WERI-Rb-1 (cell line): Measurements from ENCODE around the gene UNC13B.

ENCODE experiments used
- DNase-seq: peaks from one replicate; pipeline ENCODE4 v3.0.0-alpha.2; 2020
- H3K27ac ChIP-seq: fragments of 250-450 bp; sonication (Bioruptor Pico); 2 replicates; pipeline ENCODE4 v1.5.1; 2020; ENCODE audit warnings: mild to moderate bottlenecking, moderate library complexity
- H3K27me3 ChIP-seq: fragments of 250-450 bp; sonication (Bioruptor Pico); 2 replicates; pipeline ENCODE4 v1.5.1; 2021; ENCODE audit warnings: mild to moderate bottlenecking, low read depth, moderate library complexity; ENCODE audit not compliant: insufficient read depth, severe bottlenecking
- H3K36me3 ChIP-seq: fragments of 250-450 bp; sonication (Bioruptor Pico); 2 replicates; pipeline ENCODE4 v1.5.1; 2020; ENCODE audit warnings: mild to moderate bottlenecking, moderate library complexity
- H3K4me3 ChIP-seq: 2 replicates; pipeline ENCODE4 v1.5.1; 2011; ENCODE audit warnings: low read depth, mild to moderate bottlenecking, control low read depth, low read length
- H3K9me3 ChIP-seq: fragments of 250-450 bp; sonication (Bioruptor Pico); 2 replicates; pipeline ENCODE4 v1.5.1; 2021; ENCODE audit warnings: mild to moderate bottlenecking, moderate library complexity; ENCODE audit not compliant: severe bottlenecking
- TF ChIP-seq, protein P1 (sequence below): IDR thresholded peaks from 2 replicates; pipeline ENCODE4 v1.5.1; 2011; ENCODE audit warnings: low read depth, mild to moderate bottlenecking, control low read depth, inconsistent platforms, low read length

Gene UNC13B

DNA sequence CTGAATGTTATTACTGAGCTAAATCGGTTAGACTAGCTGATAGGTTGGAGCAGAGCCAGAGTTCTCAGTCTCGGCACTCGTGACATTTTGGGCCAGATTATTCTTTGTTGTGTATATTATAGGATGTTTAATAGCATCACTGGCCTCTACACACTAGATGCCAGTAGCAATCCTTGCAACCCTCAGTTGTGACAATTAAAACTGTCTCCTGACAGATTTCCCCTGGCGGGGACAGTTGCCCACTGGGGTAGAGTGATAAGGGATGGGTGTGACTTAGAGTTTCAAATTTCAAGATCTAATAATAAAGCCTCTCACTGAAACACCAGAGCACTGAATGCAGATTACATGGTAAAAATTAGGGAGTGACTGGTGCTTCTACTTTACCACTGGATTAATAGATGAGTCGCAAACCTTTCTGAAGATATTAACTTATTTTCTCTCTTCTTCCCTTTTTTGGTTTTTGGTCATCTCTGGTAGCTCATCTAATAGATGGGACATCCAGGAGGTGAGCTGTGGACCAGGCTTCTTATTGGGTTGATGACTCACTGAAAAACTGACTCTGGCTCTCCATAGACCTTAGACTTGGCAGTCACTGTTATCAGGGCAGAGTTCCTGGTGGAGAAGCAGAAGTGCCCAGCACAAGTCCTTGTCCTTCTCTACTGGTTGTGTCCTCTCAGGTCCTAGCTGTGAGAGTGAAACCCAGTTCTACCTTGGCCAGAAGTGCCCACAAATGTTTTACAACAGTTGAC, 150.3 kb downstream of the UNC13B start:
- H3K9me3 ChIP-seq = no peaks in the 10 kb centered on the region
- DNase-seq = no peak
- TF ChIP-seq, protein P1, sequence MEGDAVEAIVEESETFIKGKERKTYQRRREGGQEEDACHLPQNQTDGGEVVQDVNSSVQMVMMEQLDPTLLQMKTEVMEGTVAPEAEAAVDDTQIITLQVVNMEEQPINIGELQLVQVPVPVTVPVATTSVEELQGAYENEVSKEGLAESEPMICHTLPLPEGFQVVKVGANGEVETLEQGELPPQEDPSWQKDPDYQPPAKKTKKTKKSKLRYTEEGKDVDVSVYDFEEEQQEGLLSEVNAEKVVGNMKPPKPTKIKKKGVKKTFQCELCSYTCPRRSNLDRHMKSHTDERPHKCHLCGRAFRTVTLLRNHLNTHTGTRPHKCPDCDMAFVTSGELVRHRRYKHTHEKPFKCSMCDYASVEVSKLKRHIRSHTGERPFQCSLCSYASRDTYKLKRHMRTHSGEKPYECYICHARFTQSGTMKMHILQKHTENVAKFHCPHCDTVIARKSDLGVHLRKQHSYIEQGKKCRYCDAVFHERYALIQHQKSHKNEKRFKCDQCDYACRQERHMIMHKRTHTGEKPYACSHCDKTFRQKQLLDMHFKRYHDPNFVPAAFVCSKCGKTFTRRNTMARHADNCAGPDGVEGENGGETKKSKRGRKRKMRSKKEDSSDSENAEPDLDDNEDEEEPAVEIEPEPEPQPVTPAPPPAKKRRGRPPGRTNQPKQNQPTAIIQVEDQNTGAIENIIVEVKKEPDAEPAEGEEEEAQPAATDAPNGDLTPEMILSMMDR = no peak
- no peak overlapping the region for H3K4me3 ChIP-seq
- peaks cover 5% of the 10 kb centered on the region for H3K36me3 ChIP-seq
- no peaks in the 10 kb centered on the region for H3K27me3 ChIP-seq
- H3K27ac ChIP-seq = no peak overlapping the region

DNA sequence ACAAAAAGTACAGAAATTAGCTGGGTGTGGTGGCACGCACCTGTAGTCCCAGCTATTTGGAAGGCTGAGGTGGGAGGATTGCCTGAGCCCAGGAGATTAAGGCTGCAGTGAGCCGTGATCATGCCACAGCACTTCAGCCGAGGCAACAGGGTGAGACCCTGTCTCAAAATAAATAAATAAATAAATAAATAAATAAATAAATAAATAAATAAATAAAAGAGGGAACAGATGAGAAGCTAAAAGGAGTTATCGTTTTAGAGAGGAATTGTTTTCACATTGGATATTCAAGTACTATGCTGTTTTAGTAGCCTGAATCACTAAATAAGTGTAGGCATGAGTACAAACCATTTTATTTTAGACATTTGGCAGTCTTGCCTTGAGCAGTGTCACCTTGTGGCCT, 151.7 kb downstream of the UNC13B start:
- DNase-seq = no peak
- Histone ChIP-seq H3K27ac (no peak overlapping the region), H3K4me3 (no peak overlapping the region), H3K27me3 (no peaks in the 10 kb centered on the region), H3K36me3 (peaks cover 5% of the 10 kb centered on the region), H3K9me3 (no peaks in the 10 kb centered on the region)
- TF ChIP-seq, protein P1 = no peak

DNA sequence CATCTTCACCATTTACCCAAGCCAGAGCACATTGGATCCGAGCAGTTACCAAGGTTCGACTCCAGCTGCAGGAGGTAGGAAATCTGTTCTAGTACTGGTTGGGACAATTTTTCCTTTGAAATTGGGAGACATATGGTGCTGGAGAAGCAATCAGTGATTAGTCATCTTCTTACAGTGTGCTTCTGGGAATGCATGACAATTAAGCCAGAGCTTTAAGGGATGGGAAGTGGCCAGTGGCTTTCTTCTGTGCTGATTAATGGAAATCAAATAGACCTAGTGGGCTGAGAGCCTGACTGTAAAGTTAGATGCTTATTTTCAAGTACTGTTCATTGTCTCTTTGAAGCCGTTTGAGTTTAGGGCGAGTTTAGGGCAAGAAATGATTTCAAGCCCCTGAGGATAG, 152.1 kb downstream of the UNC13B start:
- no peaks in the 10 kb centered on the region for H3K27me3 ChIP-seq
- peak; percentile 11 for DNase-seq
- H3K36me3 ChIP-seq = peaks cover 5% of the 10 kb centered on the region
- H3K9me3 ChIP-seq = no peaks in the 10 kb centered on the region
- TF ChIP-seq, protein P1 = no peak
- H3K27ac ChIP-seq = no peak overlapping the region
- H3K4me3 ChIP-seq = no peak overlapping the region

- Histone ChIP-seq H3K9me3 (no peaks in the 10 kb centered on the region), H3K4me3 (no peak overlapping the region), H3K27ac (no peak overlapping the region), H3K27me3 (no peaks in the 10 kb centered on the region), H3K36me3 (peaks cover 5% of the 10 kb centered on the region; the same call in 1 of the 2 replicates)
- TF ChIP-seq, protein P1 = no peak
- no peak for DNase-seq
Measured at GRCh38 chr9:35318741-35319140, 156.9 kb downstream of the UNC13B start.

DNA sequence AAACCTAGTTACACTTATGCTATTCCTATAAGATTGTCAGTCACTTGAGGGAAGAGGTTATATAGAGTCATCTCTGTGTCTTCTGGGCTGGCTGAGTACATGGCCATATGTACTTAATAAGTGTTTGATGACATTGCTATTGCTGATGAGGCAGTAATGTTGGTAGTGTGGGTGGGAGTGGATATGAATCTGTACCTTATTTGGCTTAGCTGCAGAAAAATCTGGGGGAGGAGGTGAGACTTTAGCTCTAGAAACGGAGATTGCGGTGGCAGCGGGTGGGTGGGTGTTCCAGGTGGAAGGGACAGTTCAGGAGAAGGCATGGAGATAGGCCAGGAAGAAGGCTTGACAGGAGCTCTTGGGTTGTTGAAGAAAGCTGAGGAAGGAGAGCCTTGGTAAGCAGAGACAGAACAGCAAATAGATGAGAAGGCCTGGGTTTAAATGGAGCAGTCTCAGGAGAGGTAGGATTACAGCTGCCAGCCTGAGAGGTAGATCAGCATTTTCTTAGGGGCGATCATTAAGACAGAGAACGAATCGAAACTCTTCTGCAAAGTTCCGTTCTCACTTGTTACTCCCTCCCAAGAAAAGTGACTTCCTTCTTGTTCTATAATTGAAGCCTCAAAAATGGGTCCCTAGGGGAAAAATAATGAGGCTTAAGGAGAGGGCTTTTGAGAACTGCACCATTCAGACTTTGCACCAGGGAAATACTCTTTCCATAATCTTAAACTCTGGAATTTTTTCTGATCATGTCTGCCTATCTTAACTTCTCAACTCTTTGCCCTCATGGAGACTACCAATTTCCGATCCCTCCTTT, 160.5 kb downstream of the UNC13B start:
- Histone ChIP-seq H3K4me3 (no peak overlapping the region), H3K27me3 (no peaks in the 10 kb centered on the region), H3K9me3 (no peaks in the 10 kb centered on the region), H3K36me3 (no peaks in the 10 kb centered on the region; the same call in 1 of the 2 replicates), H3K27ac (no peak overlapping the region)
- no peak for DNase-seq
- TF ChIP-seq, protein P1 = no peak
